Trophoblast cell (in vitro differentiated cells and primary cell): ENCODE measurements around the gene ZNF32.

ENCODE experiments used
- DNase-seq, 2 donors: peaks; one replicate each; pipeline ENCODE4 v3.0.0-alpha.2; 2016
- H2AFZ ChIP-seq: 2 replicates; pipeline ENCODE4 v1.6.1; 2013; ENCODE audit warnings: low read length, moderate library complexity, mild to moderate bottlenecking; ENCODE audit not compliant: insufficient read depth, poor library complexity
- H2AK5ac ChIP-seq: 2 replicates; pipeline ENCODE4 v1.6.1; 2013; ENCODE audit warnings: mild to moderate bottlenecking, low read length
- H2BK120ac ChIP-seq: 2 replicates; pipeline ENCODE4 v1.6.1; 2013; ENCODE audit warnings: low read length, mild to moderate bottlenecking, moderate library complexity; ENCODE audit not compliant: insufficient read depth, poor library complexity
- H2BK12ac ChIP-seq: 2 replicates; pipeline ENCODE4 v1.6.1; 2013; ENCODE audit warnings: mild to moderate bottlenecking, low read length, moderate library complexity
- H2BK5ac ChIP-seq: 2 replicates; pipeline ENCODE4 v1.6.1; 2013; ENCODE audit warnings: low read length, low read depth, moderate library complexity, mild to moderate bottlenecking; ENCODE audit not compliant: poor library complexity
- H3K14ac ChIP-seq: 2 replicates; pipeline ENCODE4 v1.6.1; 2013; ENCODE audit warnings: mild to moderate bottlenecking, low read length
- H3K18ac ChIP-seq: 2 replicates; pipeline ENCODE4 v1.6.1; 2013; ENCODE audit warnings: mild to moderate bottlenecking, low read length
- H3K23ac ChIP-seq: 2 replicates; pipeline ENCODE4 v1.6.1; 2013; ENCODE audit warnings: low read length
- H3K27ac ChIP-seq: 2 replicates; pipeline ENCODE4 v1.5.1; 2013; ENCODE audit warnings: low read depth, mild to moderate bottlenecking, inconsistent platforms, low read length, moderate library complexity
- H3K27me3 ChIP-seq: 2 replicates; pipeline ENCODE4 v1.6.1; 2013; ENCODE audit warnings: inconsistent platforms, mild to moderate bottlenecking, low read length, moderate library complexity; ENCODE audit not compliant: insufficient read depth
- H3K36me3 ChIP-seq, 2 experiments: 1 replicate in 1 of 2; 2 replicates in 1 of 2; pipeline ENCODE4 v1.6.1; 2013; ENCODE audit warnings: low read length in 2 of 2, mild to moderate bottlenecking in 2 of 2, moderate library complexity in 1 of 2; ENCODE audit not compliant: insufficient read depth in 2 of 2, control insufficient read depth in 1 of 2
- H3K4ac ChIP-seq: 2 replicates; pipeline ENCODE4 v1.6.1; 2013; ENCODE audit warnings: low read depth, mild to moderate bottlenecking, low read length, moderate library complexity
- H3K4me1 ChIP-seq, 2 experiments: 1 replicate in 1 of 2; 2 replicates in 1 of 2; pipeline ENCODE4 v1.6.1; 2013; ENCODE audit warnings: low read length in 2 of 2, mild to moderate bottlenecking in 2 of 2, moderate library complexity in 1 of 2; ENCODE audit not compliant: insufficient read depth in 2 of 2, control insufficient read depth in 1 of 2
- H3K4me2 ChIP-seq: 2 replicates; pipeline ENCODE4 v1.6.1; 2013; ENCODE audit warnings: inconsistent platforms, mild to moderate bottlenecking, low read length, moderate library complexity
- H3K4me3 ChIP-seq: 2 replicates; pipeline ENCODE4 v1.5.1; 2013; ENCODE audit warnings: mild to moderate bottlenecking, low read depth, low read length, inconsistent platforms
- H3K79me1 ChIP-seq: one replicate; pipeline ENCODE4 v1.6.1; 2013; ENCODE audit warnings: low read length
- H3K79me2 ChIP-seq: 2 replicates; pipeline ENCODE4 v1.6.1; 2013; ENCODE audit warnings: low read length, mild to moderate bottlenecking; ENCODE audit not compliant: control insufficient read depth, insufficient read depth, poor library complexity
- H3K9ac ChIP-seq: 2 replicates; pipeline ENCODE4 v1.6.1; 2013; ENCODE audit warnings: mild to moderate bottlenecking, low read length
- H3K9me3 ChIP-seq: 2 replicates; pipeline ENCODE4 v1.6.1; 2013; ENCODE audit warnings: low read depth, mild to moderate bottlenecking, control low read depth, inconsistent platforms, low read length; ENCODE audit not compliant: insufficient read depth
- H4K12ac ChIP-seq: 2 replicates; pipeline ENCODE4 v1.6.1; 2013; ENCODE audit warnings: low read depth, mild to moderate bottlenecking, low read length, moderate library complexity
- H4K8ac ChIP-seq: 2 replicates; pipeline ENCODE4 v1.6.1; 2013; ENCODE audit warnings: low read depth, mild to moderate bottlenecking, low read length, moderate library complexity
- H4K91ac ChIP-seq: one replicate; pipeline ENCODE4 v1.6.1; 2013; ENCODE audit warnings: low read depth, mild to moderate bottlenecking, low read length, moderate library complexity
- WGBS: extraction: QIAGEN DNeasy Blood & Tissue Kit; methylation state at CpG from one replicate; pipeline ENCODE4 v1.1.7; 2013; ENCODE audit warnings: missing lambda C conversion rate; ENCODE audit not compliant: insufficient read length, insufficient coverage; ENCODE audit errors: extremely low coverage; 5-methylcytosine and 5-hydroxymethylcytosine counted together

ZNF32 gene

DNA sequence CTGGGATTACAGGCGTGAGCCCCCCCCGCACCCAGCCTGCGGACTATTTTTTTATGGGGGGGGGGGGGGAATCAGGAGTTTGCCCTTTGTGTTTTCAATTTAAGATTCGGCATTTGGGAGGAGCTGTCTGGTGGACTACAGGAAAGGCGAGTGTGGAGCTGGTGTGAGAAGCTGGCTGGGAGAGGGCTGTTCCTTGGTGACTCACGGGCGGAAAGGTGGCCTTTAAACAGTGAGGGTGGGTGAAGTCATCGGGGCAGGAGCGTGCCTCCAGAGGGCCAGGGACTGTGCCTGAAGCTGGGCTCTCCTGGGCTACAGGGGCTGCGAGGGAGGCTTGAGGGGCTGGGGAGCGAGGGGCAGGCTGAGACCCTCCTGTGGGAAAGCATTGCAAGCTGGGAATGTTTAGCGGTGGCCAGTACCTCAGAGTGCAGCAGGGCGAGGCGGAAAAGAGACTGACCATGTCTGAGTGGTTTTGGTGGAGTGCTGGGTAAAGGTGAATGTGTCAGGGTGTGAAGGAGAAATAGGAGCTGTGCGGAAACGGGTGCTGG, 39.7 kb upstream of the ZNF32 start:
- Histone ChIP-seq H2BK5ac (no peak overlapping the region), H3K36me3 (no peaks in the 10 kb centered on the region), H3K4me1 (peaks cover 3 to 10% of the 10 kb centered on the region in 2 experiments), H3K9ac (no peak overlapping the region), H3K79me1 (peaks cover 9% of the 10 kb centered on the region), H3K4me3 (no peak overlapping the region), H3K9me3 (no peaks in the 10 kb centered on the region), H3K27ac (no peak overlapping the region), H3K23ac (no peak overlapping the region), H3K4me2 (no peak overlapping the region), H4K12ac (no peak overlapping the region), H3K18ac (no peak overlapping the region), H4K8ac (no peak overlapping the region), H3K4ac (no peak overlapping the region), H2BK120ac (no peak overlapping the region), H4K91ac (no peak overlapping the region), H2AFZ (no peak overlapping the region), H2AK5ac (no peak overlapping the region), H3K79me2 (peaks cover 3% of the 10 kb centered on the region), H3K14ac (no peak overlapping the region), H2BK12ac (no peak overlapping the region), H3K27me3 (no peaks in the 10 kb centered on the region)
- DNase-seq, result no peak
- WGBS, result no CpG with 5 or more reads among the region's 16 CpGs

DNA sequence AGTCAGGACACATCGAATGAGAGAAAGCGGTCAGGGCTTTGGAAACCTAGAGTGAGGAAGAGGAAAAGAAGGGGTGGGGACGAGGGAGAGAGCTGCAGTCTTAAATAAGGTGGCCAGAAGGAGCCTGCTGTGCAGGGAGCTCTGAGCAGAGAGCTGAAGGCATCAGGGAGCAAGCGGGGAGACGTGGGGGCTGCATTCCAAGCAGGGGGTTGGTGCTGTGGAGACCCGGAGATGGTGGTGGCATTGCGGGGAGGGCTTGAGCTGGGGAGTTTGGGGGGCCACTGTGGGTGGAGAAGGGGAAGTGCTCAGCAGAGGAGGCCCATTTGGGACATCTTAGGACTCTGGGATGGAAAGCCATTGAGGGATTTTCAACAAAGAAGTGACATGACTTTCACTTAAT, 38.7 kb upstream of the ZNF32 start:
- H3K4me1 ChIP-seq, result peaks cover 3 to 10% of the 10 kb centered on the region in 2 experiments
- H4K8ac ChIP-seq, result no peak overlapping the region
- H4K12ac ChIP-seq, result no peak overlapping the region
- H3K27ac ChIP-seq, result no peak overlapping the region
- H3K23ac ChIP-seq, result no peak overlapping the region
- H3K79me1 ChIP-seq, result peaks cover 9% of the 10 kb centered on the region
- no peak overlapping the region for H2BK12ac ChIP-seq
- H3K27me3 ChIP-seq, result no peaks in the 10 kb centered on the region
- H3K14ac ChIP-seq, result no peak overlapping the region
- H3K4ac ChIP-seq, result no peak overlapping the region
- H3K18ac ChIP-seq, result no peak overlapping the region
- H3K9me3 ChIP-seq, result no peaks in the 10 kb centered on the region
- no peak overlapping the region for H2BK120ac ChIP-seq
- H2AFZ ChIP-seq, result no peak overlapping the region
- no peaks in the 10 kb centered on the region for H3K36me3 ChIP-seq
- no peak overlapping the region for H2BK5ac ChIP-seq
- H2AK5ac ChIP-seq, result no peak overlapping the region
- no peak overlapping the region for H3K4me2 ChIP-seq
- H3K4me3 ChIP-seq, result no peak overlapping the region
- H3K79me2 ChIP-seq, result peaks cover 3% of the 10 kb centered on the region
- no peak overlapping the region for H4K91ac ChIP-seq
- no peak overlapping the region for H3K9ac ChIP-seq
- DNase-seq, result no peak
- WGBS, result no CpG with 5 or more reads among the region's 7 CpGs

DNA sequence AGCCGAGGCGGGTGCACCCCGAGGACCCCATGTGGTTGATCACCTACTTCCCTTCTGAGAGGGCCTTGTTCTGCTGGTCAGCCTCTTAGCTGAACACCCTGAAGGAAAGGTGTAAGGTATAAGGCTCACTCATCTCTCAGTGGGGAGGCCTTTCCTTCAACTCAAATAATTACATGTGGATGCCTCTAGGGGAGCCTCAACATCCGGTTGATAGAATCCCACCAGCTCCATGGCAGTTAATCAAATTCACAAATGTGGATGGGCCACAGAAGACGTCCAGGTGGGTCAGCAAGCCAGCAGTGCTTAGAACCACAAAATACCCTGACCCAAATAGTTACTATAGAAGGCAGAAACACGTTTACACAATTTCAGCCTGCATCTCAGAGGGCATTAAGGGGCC, 37.7 kb upstream of the ZNF32 start:
- Histone ChIP-seq H3K23ac (no peak overlapping the region), H3K36me3 (no peaks in the 10 kb centered on the region), H2BK120ac (no peak overlapping the region), H3K9me3 (no peaks in the 10 kb centered on the region), H3K9ac (no peak overlapping the region), H3K14ac (no peak overlapping the region), H3K27ac (no peak overlapping the region), H2AFZ (no peak overlapping the region), H2BK5ac (no peak overlapping the region), H2AK5ac (no peak overlapping the region), H4K8ac (no peak overlapping the region), H3K4me3 (no peak overlapping the region), H3K79me2 (peaks cover 3% of the 10 kb centered on the region), H3K27me3 (no peaks in the 10 kb centered on the region), H3K18ac (no peak overlapping the region), H3K79me1 (peaks cover 9% of the 10 kb centered on the region), H3K4ac (no peak overlapping the region), H4K91ac (no peak overlapping the region), H2BK12ac (no peak overlapping the region), H3K4me1 (peaks cover 3 to 10% of the 10 kb centered on the region in 2 experiments), H3K4me2 (no peak overlapping the region), H4K12ac (no peak overlapping the region)
- no peak for DNase-seq
- WGBS, result no CpG with 5 or more reads among the region's 6 CpGs

DNA sequence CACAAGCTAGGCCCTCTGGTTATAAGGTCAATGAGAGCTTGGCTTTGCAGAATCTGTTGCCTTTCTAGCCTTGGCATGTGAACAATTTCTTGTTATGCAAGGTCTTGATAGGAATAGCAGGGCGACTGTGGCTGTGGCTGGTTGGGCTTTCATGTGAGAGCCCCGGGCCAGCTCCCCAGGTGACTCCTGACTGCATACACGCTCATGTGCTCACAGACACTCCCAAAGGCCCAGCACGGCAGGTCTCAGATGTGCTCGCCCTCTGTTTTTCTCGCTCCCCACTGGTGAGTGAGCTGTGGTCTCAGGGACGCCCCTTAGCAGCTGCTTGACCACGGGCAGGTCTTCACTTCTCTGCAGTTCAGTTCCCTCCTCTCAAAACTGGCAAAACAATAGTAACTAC, 37.1 kb upstream of the ZNF32 start:
- Histone ChIP-seq H2AK5ac (no peak overlapping the region), H3K79me2 (peaks cover 3% of the 10 kb centered on the region), H3K27ac (no peak overlapping the region), H3K4me3 (no peak overlapping the region), H2AFZ (no peak overlapping the region), H4K8ac (no peak overlapping the region), H4K12ac (no peak overlapping the region), H3K18ac (no peak overlapping the region), H3K36me3 (no peaks in the 10 kb centered on the region), H3K4me2 (no peak overlapping the region), H3K9me3 (no peaks in the 10 kb centered on the region), H3K14ac (no peak overlapping the region), H2BK120ac (no peak overlapping the region), H3K4ac (no peak overlapping the region), H2BK12ac (no peak overlapping the region), H3K23ac (no peak overlapping the region), H3K27me3 (no peaks in the 10 kb centered on the region), H3K4me1 (peaks cover 3 to 10% of the 10 kb centered on the region in 2 experiments), H4K91ac (no peak overlapping the region), H3K9ac (no peak overlapping the region), H3K79me1 (peaks cover 9% of the 10 kb centered on the region), H2BK5ac (no peak overlapping the region)
- DNase-seq, result no peak
- no CpG with 5 or more reads among the region's 8 CpGs for WGBS
